Choroid plexus epithelial cell (primary cell): ENCODE results near the gene CTSH.

Experiments used
- DNase-seq: peaks from one replicate; pipeline ENCODE4 v3.0.0-alpha.2; 2010; ENCODE audit warnings: low read depth
- H3K4me3 ChIP-seq: 2 replicates; pipeline ENCODE4 v1.5.1; 2011; ENCODE audit warnings: low read depth, mild to moderate bottlenecking, control low read depth, low read length, moderate library complexity
- TF ChIP-seq, protein P1 (sequence below): conservative IDR thresholded peaks from 2 replicates; pipeline ENCODE4 v1.5.1; 2011; ENCODE audit warnings: low read depth, mild to moderate bottlenecking, control low read depth, inconsistent platforms, low read length, moderate library complexity

CTSH gene, protein sequence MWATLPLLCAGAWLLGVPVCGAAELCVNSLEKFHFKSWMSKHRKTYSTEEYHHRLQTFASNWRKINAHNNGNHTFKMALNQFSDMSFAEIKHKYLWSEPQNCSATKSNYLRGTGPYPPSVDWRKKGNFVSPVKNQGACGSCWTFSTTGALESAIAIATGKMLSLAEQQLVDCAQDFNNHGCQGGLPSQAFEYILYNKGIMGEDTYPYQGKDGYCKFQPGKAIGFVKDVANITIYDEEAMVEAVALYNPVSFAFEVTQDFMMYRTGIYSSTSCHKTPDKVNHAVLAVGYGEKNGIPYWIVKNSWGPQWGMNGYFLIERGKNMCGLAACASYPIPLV

DNA sequence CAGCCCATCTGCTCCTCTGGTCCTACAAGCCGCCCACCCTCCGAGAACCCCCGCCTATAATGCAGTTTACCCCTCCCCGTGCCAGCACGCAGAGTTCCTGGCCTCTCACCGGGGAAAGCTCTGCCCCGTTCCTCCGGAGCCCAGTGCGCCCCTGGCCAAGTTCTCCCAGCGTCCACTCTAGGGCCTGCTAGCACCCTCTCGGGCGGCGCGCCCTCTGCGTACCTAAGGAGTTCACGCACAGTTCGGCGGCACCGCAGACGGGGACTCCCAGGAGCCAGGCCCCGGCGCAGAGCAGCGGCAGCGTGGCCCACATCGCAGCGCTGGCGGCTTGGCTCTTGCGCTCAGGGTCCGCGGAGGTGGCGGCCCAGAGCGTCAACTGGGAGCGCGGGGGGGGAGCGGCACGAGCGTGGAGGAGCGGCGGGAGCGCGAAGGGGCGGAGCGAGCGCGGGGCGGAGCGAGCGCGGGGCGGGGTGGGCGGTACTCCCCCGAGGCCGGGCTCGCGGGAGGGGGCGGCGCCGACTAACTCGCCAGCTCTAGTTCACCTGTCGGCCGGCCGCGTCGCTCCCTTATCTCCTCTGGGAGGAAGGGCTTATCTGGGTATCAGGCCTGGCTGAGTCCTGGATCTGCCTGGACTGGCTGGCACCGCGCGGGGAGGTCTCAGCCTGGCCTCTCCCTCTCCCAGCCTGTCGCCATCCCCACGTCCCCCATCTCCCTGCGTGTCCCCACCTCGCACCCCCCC, at the start of gene CTSH:
CTSH (minus strand) TSS at position 378 of the 739 bp plus-strand sequence; CDS start at position 313, 65 bp downstream.
- peak within 1 kb of the TSS; percentile 54 for H3K4me3 ChIP-seq
- peak; percentile 42 for DNase-seq
- TF ChIP-seq, protein P1, sequence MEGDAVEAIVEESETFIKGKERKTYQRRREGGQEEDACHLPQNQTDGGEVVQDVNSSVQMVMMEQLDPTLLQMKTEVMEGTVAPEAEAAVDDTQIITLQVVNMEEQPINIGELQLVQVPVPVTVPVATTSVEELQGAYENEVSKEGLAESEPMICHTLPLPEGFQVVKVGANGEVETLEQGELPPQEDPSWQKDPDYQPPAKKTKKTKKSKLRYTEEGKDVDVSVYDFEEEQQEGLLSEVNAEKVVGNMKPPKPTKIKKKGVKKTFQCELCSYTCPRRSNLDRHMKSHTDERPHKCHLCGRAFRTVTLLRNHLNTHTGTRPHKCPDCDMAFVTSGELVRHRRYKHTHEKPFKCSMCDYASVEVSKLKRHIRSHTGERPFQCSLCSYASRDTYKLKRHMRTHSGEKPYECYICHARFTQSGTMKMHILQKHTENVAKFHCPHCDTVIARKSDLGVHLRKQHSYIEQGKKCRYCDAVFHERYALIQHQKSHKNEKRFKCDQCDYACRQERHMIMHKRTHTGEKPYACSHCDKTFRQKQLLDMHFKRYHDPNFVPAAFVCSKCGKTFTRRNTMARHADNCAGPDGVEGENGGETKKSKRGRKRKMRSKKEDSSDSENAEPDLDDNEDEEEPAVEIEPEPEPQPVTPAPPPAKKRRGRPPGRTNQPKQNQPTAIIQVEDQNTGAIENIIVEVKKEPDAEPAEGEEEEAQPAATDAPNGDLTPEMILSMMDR = no peak

DNA sequence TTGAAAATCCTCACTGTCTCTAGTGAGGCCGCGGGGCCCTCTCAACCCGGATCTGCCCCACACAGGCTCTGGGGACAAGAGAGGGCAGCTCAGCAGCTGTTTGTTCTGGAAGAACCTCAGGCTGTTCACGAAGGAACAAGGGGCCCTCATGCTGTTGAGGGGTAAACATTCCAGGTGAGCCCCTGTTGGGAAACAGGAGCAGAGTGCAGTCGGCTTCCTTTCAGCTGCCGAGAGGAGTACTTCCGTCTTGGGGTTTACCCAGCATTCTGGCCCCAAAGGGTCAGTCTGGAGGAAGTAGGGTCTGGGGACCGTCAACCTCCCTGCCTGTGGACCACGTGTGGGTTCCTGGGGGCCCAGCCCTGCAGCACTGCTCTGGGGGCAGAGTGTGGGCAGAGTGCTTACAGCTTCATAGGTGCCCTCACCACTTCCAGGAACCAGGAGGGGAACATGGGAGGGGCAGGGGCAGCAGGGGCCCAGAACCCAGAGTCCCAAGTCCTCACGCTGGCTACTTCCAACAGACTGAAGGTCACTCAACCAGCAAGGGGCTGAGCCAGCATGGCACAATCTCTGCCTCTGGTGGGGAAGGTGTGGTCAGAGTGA, 49.2 kb upstream of the CTSH start:
- TF ChIP-seq, protein P1 = no peak
- DNase-seq = peak; percentile 14

DNA sequence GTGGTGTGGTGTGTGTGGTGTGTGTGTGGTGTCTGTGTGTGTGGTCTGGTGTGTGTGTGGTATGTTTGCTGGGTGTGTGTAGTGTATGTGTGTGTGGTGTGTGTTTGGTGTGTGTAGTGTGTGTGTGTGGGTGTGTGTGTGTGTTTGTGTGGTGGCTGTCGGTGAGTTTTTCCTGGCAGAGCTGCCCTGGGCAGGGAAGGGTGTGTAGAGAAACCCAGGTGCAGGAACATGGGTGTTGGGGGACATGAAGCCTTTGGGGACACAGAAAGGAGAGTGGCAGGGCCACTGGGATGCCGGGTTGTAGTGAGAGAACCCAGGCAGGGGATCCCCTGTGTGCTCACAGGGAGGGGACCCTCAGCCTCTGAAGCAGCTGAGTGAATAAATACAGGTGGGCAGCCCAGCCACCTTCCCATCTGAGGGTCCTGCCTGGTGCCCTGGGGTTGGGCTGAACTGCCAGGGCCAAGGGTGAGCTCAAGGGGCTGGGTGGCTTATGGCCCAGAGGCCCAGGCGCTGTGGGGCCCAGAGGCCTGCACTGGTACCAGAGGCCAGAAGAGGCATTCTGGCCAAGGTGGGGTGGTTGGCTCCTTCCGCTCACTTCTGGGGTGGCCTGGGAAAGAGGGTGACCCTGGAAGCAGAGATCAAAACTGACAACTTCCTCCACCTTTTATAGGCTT, 48.5 kb upstream of the CTSH start:
- H3K4me3 ChIP-seq = no peak overlapping the region
- TF ChIP-seq, protein P1 = no peak
- no peak for DNase-seq

More for the DNA sequence above, 49.2 kb upstream of the CTSH start:
- H3K4me3 ChIP-seq = no peak overlapping the region

DNA sequence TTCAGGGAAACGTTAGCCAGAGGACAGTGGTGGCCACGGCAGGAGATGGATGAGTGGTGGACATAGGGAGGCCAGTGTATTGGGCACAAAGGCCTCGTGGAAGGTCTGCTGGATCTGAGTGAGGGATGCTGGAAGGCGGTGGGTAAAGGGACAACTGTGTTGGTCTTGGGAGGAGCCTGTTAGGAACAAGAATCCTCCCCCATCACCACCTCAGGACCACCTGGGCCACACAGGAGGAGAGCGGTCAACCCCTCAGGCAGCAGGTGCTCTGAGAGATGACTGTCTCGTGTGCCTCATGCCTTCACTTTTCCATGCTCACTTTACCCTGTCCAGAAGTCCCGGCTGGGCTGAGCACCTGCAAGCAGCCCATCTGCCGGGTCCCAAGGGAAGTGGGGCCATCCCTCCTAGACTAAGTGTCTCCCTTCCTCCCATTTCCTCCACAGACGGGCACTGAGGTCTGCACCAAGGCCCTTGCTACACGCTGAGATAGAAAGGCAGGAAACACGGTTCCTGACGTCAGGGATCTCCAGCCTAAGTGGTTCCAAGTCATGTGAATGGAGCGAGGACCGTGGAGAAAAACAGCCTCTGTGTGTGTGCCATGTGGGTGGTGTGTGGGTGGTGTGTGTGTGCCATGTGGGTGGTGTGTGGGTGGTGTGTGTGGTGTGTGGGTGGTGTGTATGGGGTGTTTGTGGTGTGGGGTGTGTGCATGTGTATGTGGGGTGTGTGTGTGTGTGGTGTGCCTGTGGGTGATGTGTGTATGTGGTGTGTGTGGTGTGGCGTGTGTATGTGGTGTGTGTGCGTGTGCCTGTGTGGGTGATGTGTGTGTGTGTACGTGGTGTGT, 47.8 kb upstream of the CTSH start:
- TF ChIP-seq, protein P1 = no peak
- DNase-seq = peak; percentile 35
- no peak overlapping the region for H3K4me3 ChIP-seq

DNA sequence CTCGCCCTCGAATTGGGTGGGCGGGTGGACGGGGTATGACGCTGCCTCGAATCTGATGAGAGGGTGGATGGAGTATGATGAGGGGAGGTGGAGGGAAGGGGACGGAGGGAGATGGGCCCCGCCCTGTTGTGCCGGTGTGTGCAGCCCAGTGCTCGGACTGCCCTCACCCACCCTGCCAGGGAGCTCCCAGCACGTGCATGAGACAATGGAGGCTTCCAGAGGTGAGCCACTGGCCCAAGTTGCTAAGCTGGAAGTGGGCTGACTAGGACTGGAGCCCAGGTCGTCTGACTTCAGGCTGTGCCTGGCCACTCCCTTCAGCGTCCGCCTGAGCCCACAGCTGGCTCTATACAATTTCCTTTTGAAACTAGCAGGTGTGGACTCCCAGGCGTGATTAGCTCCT, 47.0 kb upstream of the CTSH start:
- TF ChIP-seq, protein P1 = no peak
- no peak overlapping the region for H3K4me3 ChIP-seq
- no peak for DNase-seq

DNA sequence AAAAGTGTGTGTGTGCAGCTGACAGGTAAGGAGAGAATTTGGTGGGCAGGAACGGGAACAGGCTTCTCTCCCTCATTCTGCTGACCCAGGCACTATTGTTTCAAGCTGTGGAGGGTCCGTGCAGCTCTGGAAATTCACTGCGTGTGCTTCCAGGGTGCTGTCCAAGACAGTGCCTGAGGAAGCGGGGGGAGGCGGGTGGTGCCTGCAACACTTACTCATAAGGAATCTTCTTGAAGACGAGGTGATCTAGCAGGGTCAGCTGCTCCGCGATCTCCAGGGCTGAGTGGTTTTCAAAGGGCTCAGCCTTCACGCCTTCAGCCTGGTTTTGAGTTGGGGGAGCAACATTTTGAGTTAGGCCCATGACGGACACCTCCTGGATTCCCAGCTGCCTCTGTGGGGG, 46.6 kb upstream of the CTSH start:
- peak; percentile 69 for DNase-seq
- TF ChIP-seq, protein P1 = no peak
- H3K4me3 ChIP-seq = no peak overlapping the region
